SKM-1 (cell line): Measurements from ENCODE around the gene NEURL4.
A peak's percentile ranks its signal among the peaks of the same experiment; 100 is the strongest.

ENCODE experiments used
- DNase-seq: peaks from one replicate; lab custom pipeline; 2025; ENCODE audit not compliant: unreplicated experiment; lab: John Stamatoyannopoulos, UW

Gene NEURL4

DNA sequence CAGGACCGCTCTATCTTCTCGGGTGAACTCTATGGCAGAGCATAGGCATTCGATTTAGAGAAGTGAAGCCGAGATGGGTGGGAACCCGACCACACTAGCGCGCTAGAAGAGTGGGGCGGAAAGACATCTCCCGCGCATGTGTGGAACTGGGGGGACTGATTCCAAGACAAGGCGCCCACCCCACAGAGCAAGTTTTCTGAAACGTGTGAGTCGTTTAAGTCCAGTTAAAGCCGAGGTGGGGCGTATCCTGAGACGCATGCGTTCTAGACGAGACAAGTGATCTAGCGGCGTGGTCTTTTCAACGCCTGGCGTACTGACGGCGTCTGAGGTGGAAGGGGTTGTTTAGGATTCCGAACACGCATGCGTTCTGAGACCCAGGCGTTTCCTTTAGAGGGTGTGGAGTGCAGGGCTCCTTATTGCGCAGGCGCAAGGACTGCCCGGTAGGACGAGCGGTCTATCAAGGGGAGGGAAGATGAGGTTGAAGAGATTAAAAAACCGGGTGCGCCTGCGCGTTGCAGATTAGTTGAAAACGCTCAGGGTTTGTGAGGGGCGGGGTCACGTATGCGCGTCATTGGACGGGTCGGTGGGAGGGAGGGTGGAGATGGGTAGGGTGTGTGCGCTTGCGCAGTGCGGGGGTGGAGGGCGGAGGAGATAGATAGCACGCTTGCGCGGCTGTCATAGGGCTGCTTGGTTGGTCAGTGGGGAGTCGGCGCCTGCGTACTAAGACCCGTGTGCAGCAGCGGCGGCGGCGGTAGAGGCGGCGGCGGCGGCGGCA lies 22.0 kb downstream of the NEURL4 start, which contains the start of gene EIF5A:
Gene EIF5A, plus strand, starts transcription at position 718 of the 775 bp plus-strand sequence. CDS start 2,008 bp downstream, outside the sequence.
- DNase-seq = peak; percentile 93

DNA sequence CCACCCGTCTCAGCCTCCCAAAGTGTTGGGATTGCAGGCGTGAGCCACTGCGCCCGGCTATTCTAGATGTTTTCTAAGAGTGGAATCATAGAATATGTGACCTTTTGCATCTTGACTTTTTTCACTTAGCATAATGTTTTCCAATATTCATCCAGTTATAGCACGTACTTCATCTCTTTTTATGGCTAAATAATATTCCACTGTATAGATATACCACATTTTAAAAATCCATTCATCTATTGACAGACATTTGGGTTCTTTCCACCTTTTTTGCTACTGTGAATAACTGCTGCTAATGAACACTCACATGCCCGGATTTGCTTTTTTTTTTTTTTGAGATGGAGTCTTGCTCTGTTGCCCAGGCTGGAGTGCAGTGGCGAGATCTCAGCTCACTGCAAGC lies 25.0 kb downstream of the NEURL4 start:
- no peak for DNase-seq

DNA sequence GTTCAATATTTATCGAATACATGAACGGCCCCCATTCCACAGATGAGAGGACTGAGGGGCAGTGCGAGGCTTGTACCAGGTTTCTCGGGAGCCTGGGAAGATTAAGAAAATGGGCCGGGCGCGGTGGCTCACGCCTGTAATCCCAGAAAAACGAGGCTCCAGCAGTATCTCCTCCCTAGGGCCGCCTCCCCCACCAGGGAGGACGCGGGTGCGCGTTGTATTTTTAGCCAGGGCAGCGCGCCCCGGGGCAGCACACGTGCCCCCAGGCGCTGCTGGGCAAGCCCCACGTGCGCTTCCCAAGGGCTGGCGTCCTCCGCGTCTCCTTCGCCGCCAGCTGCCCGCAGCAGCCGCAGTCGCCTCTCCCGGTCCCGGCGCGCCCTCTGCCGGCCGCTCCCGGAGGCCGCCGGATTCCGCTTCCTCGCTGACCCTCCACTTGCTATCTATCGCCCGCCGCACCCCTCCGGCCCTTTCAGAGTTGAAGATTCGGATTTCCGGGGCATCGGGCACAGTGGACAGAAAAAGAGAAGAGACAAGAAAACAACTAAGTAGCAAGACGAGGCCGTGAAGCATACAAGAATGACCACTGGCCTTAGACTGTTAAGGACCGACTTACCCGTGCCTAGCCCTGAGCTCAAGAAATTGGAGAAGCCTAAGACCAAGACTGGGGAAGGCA lies 32.8 kb downstream of the NEURL4 start:
- DNase-seq = no peak

- DNase-seq = no peak
These were observed 33.6 kb downstream of the NEURL4 start for GRCh38 chr17:7295230-7296180.

DNA sequence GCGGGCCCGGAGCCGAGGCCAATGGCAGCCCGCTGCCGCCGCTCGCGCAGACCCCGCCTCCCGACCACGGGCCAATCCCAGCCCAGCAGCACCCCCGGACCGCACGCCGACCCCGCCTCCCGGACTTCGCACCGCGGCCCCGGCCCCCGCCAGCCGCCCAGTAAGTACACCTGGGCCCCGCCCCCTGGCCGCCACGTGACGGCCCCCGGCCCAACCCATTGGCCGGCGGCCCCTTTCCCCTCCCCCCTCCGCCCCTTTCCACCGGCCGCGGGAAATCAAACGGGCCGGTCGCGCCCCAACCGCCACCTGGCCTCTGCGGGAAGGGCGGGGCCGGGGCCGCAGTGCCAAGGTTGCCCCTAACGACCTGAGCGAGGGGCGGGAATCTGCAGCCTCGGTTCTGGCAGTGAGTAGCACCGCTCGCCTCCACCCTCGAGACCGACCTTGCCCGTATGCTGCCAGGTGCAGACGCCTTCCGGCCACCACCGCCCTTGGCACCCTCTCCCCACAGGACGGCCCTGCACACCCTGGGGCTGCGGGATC lies 34.5 kb downstream of the NEURL4 start, which contains the start of gene YBX2:
Gene YBX2, minus strand, starts transcription at position 26 of the 540 bp plus-strand sequence. CDS start 139 bp downstream, outside the sequence.
- DNase-seq = peak; percentile 40

GRCh38 chr17:7293816-7294613 lies 35.1 kb downstream of the NEURL4 start:
- no peak for DNase-seq

DNA sequence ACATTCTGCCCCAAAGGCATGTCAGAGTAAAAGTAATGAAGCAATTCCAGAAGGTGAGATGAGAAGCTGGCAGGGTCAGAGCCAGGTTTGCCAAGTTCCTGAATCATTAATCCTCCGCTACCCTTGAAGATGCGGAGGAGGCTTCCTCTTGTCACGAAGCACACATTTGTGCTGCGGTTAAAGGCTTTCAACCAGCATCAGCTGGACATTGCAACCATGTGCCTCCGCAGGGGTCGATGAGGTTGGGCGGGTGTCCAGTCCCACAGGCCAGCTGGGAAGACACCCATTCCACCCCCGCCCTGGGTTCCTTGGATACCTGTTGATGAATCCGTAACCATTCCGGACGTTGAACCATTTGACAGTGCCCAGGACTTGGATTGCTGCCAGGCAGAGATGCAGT lies 36.0 kb downstream of the NEURL4 start:
- no peak for DNase-seq

- DNase-seq = no peak
These were observed 36.4 kb downstream of the NEURL4 start for GRCh38 chr17:7292729-7293128.

- DNase-seq = no peak
These were observed 36.9 kb downstream of the NEURL4 start for GRCh38 chr17:7292194-7292593.

DNA sequence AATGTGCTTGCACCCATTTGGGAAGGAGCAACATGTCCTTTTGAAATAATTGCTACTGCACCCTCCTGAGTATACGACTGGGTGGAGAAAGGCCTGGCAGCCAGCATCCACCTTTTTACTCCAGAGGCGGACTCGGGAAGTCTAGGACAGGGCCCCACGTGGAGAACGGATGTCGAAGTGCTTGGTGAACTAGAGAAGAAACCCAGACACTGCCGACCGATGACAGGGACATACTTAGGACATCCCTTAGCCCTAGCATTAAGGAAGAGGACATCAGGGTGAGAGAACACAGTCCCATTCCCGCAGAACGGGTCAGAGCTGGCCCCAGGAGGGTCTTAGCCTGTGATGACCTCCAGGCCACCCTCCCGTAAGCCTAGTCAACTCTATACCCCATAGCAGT lies 38.5 kb downstream of the NEURL4 start:
- DNase-seq = no peak

- no peak for DNase-seq
These were observed 39.0 kb downstream of the NEURL4 start for GRCh38 chr17:7290166-7290565.

- DNase-seq = no peak
These were observed 39.7 kb downstream of the NEURL4 start for GRCh38 chr17:7289256-7290032.

GRCh38 chr17:7285679-7286078 lies 43.5 kb downstream of the NEURL4 start:
- DNase-seq = no peak

DNA sequence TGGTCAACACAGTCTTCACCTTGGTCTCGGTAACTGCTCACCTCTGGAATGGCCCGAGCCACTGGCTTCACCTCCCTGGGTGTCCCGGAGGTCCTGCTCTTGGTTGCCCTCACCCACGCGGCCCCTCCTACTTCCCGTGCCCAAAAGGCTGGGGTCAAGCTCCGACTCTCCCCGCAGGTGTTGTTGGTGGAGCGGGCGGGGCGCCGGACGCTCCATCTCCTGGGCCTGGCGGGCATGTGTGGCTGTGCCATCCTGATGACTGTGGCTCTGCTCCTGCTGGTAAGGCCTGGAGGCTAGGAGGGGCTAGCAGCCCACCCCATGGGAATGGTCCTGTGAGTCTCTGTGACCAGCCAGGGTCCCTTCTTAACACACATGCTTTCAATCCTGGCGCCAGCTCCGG lies 44.2 kb downstream of the NEURL4 start:
- DNase-seq = no peak

- no peak for DNase-seq
These were observed 45.5 kb downstream of the NEURL4 start for GRCh38 chr17:7283471-7284216.

- DNase-seq = no peak
These were observed 46.3 kb downstream of the NEURL4 start for GRCh38 chr17:7282752-7283321.

DNA sequence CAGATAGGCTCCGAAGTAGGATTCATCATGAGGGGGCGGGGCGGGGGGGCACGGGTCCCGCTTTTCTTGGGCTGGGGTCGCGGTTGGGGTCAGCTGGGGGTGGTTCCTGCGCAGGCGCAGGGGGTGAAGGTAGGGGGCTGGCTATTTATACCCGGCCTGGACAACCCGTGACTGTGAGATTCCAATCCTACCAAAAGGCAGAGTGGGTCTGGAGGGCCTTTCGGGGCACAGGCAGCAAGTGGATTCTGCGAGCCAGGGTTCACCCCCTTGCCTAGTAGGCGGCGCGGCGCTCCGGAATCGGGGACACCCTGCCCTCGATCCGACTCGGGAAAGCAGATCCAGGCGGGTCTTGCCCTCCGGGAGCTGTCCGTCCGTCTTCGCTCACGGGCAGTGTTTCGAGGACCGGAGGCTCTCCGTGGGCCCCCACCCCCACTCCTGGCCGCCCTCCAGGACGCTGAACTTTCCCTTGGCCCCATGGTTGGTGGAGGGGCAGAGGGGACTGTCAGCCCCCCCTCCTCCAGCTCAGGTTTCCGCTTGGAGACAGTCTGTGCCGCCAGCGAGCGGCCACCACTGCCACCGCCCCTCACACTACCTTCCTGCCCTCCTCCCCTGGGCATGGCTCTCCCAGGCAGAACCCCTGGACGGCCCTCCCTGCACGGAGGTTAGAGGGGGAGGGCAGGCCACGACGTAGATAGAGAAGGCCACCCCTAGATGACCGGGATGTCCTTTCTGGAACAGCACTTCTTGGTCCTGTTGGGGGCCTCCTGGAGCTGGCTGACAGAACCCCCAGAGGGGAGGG lies 47.0 kb downstream of the NEURL4 start:
- no peak for DNase-seq
